Gastroesophageal sphincter (tissue), 4 donors: ENCODE measurements around the gene CLCN2. TPM values are rescaled to one million over a fixed set of nuclear protein-coding genes. Genes with fewer than 3 reads are reported as not detected.
A peak's percentile ranks its signal among the peaks of the same experiment; 100 is the strongest.
"Not testable (repeated sequence)": the region's sequence is repeated elsewhere in the genome, so short reads cannot be mapped to it uniquely, and the experiment has no call there.

Experiments
- ATAC-seq: fragments of 150-250 bp; one replicate; pipeline ENCODE4 v1.9.1; 2016; ENCODE audit warnings: mild to moderate bottlenecking, moderate library complexity
- H3K27ac ChIP-seq, 4 donors: fragments of 200-600 bp; sonication (generic) in 3 of 4; 1 replicate in 3 of 4; 2 replicates in 1 of 4; pipeline ENCODE4 v1.5.1; 2016 to 2019
- H3K27me3 ChIP-seq: fragments of 200-600 bp; sonication (generic); one replicate; pipeline ENCODE4 v1.5.1; 2019
- H3K36me3 ChIP-seq, 2 donors: fragments of 200-600 bp; sonication (generic); one replicate each; pipeline ENCODE4 v1.5.1; 2019; ENCODE audit warnings: control low read depth in 1 of 2
- H3K4me1 ChIP-seq, 3 donors: fragments of 200-600 bp; sonication (generic); 1 replicate in 2 of 3; 2 replicates in 1 of 3; pipeline ENCODE4 v1.5.1; 2016 to 2019; ENCODE audit warnings: control low read depth in 2 of 3
- H3K4me3 ChIP-seq, 2 donors: fragments of 200-600 bp; sonication (generic); one replicate each; pipeline ENCODE4 v1.5.1; 2019; ENCODE audit warnings: mild to moderate bottlenecking in 1 of 2, moderate library complexity in 1 of 2
- H3K9me3 ChIP-seq, 3 donors: fragments of 200-600 bp; sonication (generic); one replicate each; pipeline ENCODE4 v1.5.1; 2017 to 2019; ENCODE audit warnings: control low read depth in 2 of 3
- EP300 ChIP-seq: sonication (generic); formaldehyde crosslinking; IDR thresholded peaks from one replicate; pipeline ENCODE4 v1.6.1; 2017; ENCODE audit warnings: antibody characterized with exemption, mild to moderate bottlenecking
- POLR2A ChIP-seq, 2 donors: fragments of 450-650 bp; IDR thresholded peaks; one replicate each; pipeline ENCODE4 v1.6.1; 2017; ENCODE audit warnings: antibody characterized with exemption in 2 of 2, mild to moderate bottlenecking in 2 of 2, moderate library complexity in 1 of 2
- POLR2AphosphoS5 ChIP-seq: sonication (generic); formaldehyde crosslinking; IDR thresholded peaks from one replicate; pipeline ENCODE4 v1.6.1; 2017; ENCODE audit warnings: antibody characterized with exemption
- WGBS, 2 donors: methylation state at CpG; one replicate each; pipeline ENCODE4 v1.1.5; 2018; ENCODE audit warnings: low coverage in 1 of 2; 5-methylcytosine and 5-hydroxymethylcytosine counted together
- total RNA-seq, 4 donors: library from RNA; depleted of rRNA; stranded (reverse); fragments of >200 nt; gene quantifications; one replicate each; pipeline ENCODE4 v1.1.0, GENCODE V29; 2016
- TF ChIP-seq, protein P1 (sequence below), 4 experiments: fragments of 200-600 bp in 2 of 4; fragments of 450-650 bp in 2 of 4; sonication (generic) in 1 of 4; IDR thresholded peaks; one replicate each; pipeline ENCODE4 v1.5.1; 2017 to 2019; ENCODE audit warnings: antibody characterized with exemption in 4 of 4, mild to moderate bottlenecking in 2 of 4, moderate library complexity in 2 of 4

CLCN2 gene
- total RNA-seq, 4 donors from 2014 or later, result 2.0 to 6.8 (median 2.3) TPM

DNA sequence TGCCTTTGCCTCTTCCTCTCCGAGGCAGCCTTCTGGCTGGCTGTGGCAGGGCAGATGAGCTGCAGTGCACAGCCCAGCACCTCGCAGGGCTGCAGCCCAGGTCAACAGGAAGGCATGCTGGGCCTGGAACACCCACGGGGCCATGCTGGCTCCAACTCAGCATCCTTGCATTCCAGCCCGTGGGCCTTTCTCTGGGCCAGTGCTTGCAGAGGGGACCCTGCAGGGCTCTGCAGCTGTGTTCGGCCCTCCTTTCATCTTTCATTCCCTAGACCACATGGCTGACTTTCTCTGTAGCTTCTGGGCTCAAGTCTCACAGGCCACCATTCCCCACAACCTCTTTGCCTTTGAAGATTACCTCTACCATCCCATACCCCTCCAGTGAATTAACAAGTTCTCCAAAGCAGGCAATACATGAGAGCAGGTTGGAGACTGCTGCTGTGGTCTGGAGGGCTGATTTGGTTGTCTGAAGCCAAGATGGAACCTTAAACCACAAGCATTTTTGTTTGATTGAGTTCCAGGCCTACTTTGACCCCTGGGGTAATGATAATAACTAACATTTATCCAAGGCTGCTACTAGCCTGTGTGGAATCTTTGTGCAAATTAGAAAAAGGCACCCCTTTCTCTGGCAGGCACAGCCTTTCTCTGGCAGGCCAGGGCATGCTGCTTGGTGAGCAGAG lies 18.1 kb downstream of the CLCN2 start:
- 57 to 94% methylated on average over 1 to 2 of the region's 5 CpGs for WGBS, 2 donors
- Histone ChIP-seq H3K27ac (no peak overlapping the region), H3K36me3 (peaks cover 0 to 55% of the 10 kb centered on the region in 2 donors), H3K4me1 (peaks cover 0 to 50% (median 20%) of the 10 kb centered on the region in 3 donors), H3K9me3 (no peaks in the 10 kb centered on the region), H3K27me3 (no peaks in the 10 kb centered on the region), H3K4me3 (no peak overlapping the region)
- TF ChIP-seq POLR2A (IDR thresholded peaks at IDR 0.05) (no peak), EP300 (no peak), POLR2AphosphoS5 (no peak)
- TF ChIP-seq, protein P1, sequence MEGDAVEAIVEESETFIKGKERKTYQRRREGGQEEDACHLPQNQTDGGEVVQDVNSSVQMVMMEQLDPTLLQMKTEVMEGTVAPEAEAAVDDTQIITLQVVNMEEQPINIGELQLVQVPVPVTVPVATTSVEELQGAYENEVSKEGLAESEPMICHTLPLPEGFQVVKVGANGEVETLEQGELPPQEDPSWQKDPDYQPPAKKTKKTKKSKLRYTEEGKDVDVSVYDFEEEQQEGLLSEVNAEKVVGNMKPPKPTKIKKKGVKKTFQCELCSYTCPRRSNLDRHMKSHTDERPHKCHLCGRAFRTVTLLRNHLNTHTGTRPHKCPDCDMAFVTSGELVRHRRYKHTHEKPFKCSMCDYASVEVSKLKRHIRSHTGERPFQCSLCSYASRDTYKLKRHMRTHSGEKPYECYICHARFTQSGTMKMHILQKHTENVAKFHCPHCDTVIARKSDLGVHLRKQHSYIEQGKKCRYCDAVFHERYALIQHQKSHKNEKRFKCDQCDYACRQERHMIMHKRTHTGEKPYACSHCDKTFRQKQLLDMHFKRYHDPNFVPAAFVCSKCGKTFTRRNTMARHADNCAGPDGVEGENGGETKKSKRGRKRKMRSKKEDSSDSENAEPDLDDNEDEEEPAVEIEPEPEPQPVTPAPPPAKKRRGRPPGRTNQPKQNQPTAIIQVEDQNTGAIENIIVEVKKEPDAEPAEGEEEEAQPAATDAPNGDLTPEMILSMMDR (IDR thresholded peaks at IDR 0.05), result no peak
- ATAC-seq, result no peak

DNA sequence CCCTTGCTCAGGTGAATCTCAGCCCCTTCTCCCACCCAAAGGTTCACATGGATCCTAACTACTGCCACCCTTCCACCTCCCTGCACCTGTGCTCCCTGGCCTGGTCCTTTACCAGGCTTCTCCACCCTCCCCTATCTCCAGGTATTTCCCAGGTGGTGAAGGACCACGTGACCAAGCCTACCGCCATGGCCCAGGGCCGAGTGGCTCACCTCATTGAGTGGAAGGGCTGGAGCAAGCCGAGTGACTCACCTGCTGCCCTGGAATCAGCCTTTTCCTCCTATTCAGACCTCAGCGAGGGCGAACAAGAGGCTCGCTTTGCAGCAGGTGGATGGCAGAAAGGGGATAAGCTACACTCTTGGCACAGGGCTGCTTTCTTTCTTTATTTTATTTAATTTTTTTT lies 19.5 kb downstream of the CLCN2 start:
- Histone ChIP-seq H3K27ac (no peak overlapping the region), H3K4me3 (no peak overlapping the region), H3K36me3 (peaks cover 0 to 53% of the 10 kb centered on the region in 2 donors), H3K4me1 (peaks cover 0 to 56% (median 35%) of the 10 kb centered on the region in 3 donors), H3K27me3 (no peaks in the 10 kb centered on the region), H3K9me3 (no peaks in the 10 kb centered on the region)
- no peak for ATAC-seq
- TF ChIP-seq EP300, result no peak
- TF ChIP-seq, protein P1 (IDR thresholded peaks at IDR 0.05), result no peak
- no peak for TF ChIP-seq POLR2AphosphoS5
- TF ChIP-seq POLR2A (IDR thresholded peaks at IDR 0.05), result no peak
- WGBS, 2 donors, result 100% methylated on average over 1 of the region's 7 CpGs; no CpG with 5 or more reads in 1 of the 2 donors

DNA sequence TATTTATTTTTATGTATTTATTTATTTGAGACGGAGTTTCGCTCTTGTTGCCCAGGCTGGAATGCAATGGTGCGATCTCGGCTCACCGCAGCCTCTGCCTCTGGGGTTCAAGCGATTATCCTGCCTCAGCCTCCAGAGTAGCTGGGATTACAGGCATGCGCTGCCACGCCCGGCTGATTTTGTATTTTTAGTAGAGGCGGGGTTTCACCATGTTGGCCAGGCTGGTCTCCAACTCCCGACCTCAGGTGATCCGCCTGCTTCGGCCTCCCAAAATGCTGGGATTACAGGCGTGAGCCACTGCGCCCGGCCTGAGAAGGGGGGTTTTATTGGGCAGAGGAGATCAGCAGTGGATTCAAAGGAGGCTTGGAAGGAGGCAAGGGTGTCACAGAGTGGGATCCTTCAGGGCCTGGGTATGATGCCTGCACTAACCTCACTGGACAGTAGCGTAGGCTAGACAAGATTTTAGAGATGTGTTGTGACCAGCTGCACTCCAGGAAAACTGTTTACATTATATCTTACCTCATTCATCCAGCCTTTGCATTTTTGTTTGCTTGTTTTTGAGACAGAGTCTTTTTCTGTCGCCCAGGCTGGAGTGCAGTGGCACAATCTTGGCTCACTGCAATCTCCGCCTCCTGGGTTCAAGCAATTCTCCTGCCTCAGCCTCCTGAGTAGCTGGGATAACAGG lies 21.8 kb downstream of the CLCN2 start:
- H3K27ac ChIP-seq, result peak overlapping the region in 3 of 4 donors; percentile 94 to 99 (median 98)
- peaks cover 0 to 65% (median 30%) of the 10 kb centered on the region in 3 donors for H3K4me1 ChIP-seq
- H3K36me3 ChIP-seq, result peaks cover 0 to 42% of the 10 kb centered on the region in 2 donors
- H3K4me3 ChIP-seq, result peak overlapping the region in 1 of 2 donors; percentile 92
- not testable (repeated sequence) for ATAC-seq, H3K27me3 ChIP-seq, H3K9me3 ChIP-seq
- 78 to 81% methylated on average over 4 to 12 of the region's 19 CpGs for WGBS, 2 donors

DNA sequence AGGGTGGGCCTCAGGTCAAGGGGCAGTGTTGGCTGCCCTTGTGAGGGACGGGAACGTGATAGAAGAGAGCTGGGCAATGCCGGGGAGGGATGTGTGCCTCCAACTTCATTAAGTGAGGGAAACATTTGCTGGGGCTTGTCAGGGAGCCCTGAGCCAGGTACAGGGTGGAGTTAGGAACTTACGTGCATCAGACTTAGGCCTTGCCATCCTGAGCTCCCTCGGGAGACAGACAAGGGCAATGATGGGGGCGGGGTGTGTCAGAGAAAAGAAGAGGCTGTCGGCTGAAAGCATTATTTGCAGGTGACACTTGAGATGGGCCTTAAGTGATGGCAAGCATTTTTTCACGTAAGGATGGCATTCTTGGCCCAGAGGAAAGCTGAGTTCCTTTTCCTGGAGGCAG lies 22.4 kb downstream of the CLCN2 start:
- no peaks in the 10 kb centered on the region for H3K27me3 ChIP-seq
- no peaks in the 10 kb centered on the region for H3K9me3 ChIP-seq
- 30 to 41% methylated on average over 5 to 7 of the region's 8 CpGs for WGBS, 2 donors
- H3K27ac ChIP-seq, result peak overlapping the region; percentile 94 to 99 (median 98)
- ATAC-seq, result no peak
- TF ChIP-seq EP300 (no peak), POLR2A (IDR thresholded peaks at IDR 0.05) (no peak), POLR2AphosphoS5 (no peak)
- TF ChIP-seq, protein P1 (IDR thresholded peaks at IDR 0.05), result no peak
- peak overlapping the region; percentile 6 to 92 for H3K4me3 ChIP-seq
- H3K36me3 ChIP-seq, result peaks cover 0 to 42% of the 10 kb centered on the region in 2 donors
- H3K4me1 ChIP-seq, result peaks cover 0 to 68% (median 30%) of the 10 kb centered on the region in 3 donors

DNA sequence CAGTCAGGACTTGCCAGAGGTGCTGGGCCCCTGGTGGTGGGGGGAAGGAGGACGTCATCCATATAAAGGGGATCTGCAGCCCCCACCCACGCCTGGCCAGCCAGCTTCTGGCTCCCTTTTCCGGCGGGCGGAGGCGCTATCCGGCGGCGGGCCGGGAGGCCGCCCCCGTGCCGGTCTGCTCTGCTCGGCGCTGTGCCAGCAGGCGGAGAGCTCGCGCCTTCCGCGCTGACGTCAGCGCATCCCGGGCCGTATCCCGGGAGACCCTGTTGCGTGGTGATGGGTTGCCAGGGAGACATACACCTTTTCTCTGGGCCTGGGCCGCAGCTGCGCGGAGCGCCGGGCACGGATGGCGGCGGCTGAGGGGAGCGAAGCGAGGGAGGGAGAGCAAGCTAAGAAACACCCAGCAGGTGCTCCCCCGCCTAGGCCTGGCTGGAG lies 22.9 kb downstream of the CLCN2 start:
- H3K9me3 ChIP-seq, result no peaks in the 10 kb centered on the region
- peaks cover 0 to 42% of the 10 kb centered on the region in 2 donors for H3K36me3 ChIP-seq
- peak overlapping the region; percentile 94 to 99 (median 98) for H3K27ac ChIP-seq
- TF ChIP-seq, protein P1 (IDR thresholded peaks at IDR 0.05), result peak in 3 of 4 experiments; percentile 40 to 49 (median 41)
- peak; percentile 36 for TF ChIP-seq POLR2AphosphoS5
- TF ChIP-seq EP300, result no peak
- WGBS, 2 donors, result no CpG with 5 or more reads among the region's 37 CpGs
- peak; percentile 70 for ATAC-seq
- peak overlapping the region; percentile 6 to 92 for H3K4me3 ChIP-seq
- no peaks in the 10 kb centered on the region for H3K27me3 ChIP-seq
- peaks cover 0 to 68% (median 30%) of the 10 kb centered on the region in 3 donors for H3K4me1 ChIP-seq
